NCI-H187 (cell line): Measurements from ENCODE around the gene CASP6.
"Not testable (repeated sequence)": the region's sequence is repeated elsewhere in the genome, so short reads cannot be mapped to it uniquely, and the experiment has no call there.

Experiments
- DNase-seq, 2 experiments: peaks; one replicate each; lab custom pipeline; 2025; lab: John Stamatoyannopoulos, UW

CASP6 gene

DNA sequence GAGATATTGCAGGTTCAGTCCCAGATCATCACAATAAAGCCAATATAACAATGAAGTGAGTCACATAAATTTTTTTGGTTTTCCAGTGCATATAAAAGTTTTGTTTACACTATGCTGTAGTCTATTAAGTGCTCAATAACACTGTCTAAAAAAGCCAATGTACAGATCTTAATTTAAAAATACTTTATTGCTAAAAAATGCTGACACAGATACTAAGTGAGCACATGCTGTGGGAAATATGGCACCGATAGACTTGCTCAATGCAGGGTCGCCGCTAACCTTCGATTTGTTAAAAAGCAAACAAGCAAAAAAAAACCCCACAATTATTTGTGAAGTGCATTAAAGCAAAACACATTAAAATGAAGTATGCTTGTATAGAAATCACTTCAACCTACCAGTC, 16.4 kb upstream of the CASP6 start:
- no peak for DNase-seq

DNA sequence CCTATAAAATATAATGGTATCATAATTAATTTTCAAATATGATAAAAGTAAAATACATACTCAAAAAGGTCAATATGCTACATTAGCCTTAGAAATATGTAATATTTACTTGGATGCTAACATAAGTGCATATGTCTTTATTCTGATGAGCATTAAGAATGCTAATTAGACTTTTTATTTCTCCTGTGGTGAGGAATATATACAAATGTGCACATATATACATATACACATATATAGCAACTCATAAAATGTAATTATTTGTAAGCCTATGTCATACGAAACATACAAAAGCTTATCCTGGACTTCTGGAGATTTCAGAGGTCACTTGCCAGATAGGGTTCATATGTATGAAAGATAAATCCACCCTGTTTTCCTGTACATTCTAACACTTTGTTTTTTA, 15.5 kb upstream of the CASP6 start:
- DNase-seq: no peak

DNA sequence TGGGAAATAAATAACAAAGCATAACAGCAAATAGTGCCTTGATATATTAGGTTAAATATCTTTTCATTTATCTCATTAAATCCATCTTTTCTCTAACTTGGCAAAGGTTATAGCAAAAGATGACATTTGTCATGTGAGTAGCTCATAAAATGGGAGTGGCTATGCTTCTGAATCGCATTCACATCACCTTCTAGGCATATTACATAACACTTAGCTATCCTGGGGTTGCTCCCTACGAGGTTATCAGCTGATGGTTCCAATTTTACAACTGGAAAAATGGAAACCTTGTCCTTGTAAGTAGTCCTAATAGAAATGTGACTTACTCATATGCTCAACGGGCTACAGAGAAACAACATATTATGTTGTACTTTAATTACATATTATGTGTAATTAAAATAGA, 10.3 kb upstream of the CASP6 start:
- no peak for DNase-seq

DNA sequence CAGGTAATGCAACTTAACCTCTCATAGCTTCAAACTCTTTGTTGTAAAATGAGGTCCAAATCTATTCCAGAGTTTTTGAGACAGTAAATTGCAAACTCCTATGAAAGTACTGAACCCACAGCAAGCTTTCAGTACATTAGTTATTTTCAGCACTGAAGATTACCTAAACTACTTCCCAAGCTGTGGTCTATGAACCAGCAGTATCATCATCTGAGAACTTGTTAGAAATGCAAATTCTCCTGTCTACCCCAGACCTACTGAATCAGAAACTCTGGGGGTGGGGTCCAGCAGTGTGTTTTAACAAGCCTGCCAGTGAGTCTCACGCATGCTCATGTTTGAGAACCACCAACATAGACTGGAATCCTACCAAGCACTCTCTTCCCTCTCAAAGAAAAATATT, 5.7 kb upstream of the CASP6 start:
- no peak for DNase-seq

DNA sequence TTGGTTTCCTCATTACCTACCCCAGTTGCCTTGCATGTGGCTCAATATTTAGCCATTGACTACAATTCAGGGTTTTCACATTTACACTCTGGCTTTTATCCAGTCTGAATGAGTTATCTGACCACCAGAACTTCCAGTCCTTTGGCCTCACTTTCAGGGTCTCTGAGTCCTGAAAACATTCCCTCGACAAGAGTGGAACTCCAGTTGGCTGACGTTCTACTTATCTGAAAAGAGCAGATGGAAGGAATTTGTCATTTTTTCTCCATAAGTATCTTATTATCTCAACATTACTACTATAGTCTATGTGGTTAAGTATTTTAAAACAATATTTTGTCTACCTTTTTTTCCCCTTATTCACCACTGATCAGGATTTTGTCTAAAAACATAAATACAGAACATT, 5.2 kb upstream of the CASP6 start:
- DNase-seq: no peak

DNA sequence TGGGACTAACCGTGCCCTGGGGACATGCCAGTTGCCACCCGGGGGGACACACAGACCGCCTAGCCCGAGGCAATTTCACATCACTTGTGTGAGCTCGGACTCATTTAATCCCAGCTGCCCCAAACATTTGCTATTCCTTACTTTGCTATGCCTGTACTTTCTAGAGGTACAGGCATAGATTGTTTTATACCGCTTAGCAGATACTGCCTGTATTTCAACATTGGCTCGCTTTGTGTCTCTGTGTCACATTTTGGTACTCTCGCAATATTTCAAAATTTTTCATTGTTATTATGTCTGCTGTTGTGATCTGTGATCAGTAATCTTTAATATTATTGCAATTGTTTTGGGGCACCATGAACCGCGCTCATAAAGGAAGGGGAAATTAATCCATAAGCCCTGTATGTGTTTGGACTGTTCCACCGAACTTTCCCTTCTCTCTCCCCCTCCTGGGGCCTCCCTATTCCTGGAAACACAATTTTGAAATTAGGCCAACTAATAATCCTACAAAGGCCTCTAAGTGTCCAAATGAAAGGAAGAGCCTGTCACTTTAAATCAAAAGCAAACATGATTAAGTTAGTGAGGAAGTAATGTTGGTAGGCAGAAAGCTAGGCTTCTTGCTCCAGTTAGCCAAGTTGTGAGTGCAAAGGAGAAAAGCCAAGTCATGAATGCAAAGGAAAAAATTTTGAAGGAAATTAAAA, 568 bp upstream of the CASP6 start:
- DNase-seq: no peak

DNA sequence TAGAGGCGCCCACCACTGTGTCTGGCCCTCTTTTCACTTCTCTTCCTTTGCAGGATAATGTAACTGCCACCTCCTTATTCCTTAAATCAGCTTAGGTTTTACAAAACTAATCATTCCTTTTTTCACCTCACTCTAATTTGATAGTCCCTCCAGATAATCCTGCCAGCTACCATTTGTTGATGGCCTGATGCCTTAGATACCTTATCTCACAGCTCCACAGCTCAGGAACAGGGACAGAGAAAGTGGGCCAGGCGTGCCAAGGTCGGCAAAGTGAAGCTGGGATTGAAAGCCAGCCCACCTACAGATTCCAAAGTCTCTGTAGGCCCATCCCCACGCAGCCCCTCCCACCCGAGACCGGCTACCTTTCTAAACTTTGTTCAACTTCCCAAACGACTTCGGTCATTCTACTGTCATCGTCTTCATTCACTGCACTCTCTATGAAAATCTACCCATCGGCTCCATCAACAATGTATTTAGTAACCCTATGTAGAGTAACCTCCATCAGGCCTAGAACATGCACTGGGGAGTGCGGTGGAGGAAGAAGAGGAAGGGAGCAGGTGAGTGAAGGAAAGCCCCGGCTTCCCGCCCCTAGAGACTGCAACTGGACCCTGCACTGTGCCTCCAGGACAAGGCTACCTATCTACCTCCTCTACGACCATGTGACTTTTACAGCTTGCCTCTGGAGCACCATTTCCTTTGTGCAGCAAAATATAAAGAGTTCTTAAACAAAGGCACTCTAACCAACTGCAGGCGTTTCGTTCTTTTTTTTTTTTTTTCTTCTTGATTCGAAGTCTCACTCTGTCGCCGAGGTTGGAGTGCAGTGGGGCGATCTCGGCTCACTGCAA, 1.5 kb downstream of the CASP6 start:
- DNase-seq: no peak

DNA sequence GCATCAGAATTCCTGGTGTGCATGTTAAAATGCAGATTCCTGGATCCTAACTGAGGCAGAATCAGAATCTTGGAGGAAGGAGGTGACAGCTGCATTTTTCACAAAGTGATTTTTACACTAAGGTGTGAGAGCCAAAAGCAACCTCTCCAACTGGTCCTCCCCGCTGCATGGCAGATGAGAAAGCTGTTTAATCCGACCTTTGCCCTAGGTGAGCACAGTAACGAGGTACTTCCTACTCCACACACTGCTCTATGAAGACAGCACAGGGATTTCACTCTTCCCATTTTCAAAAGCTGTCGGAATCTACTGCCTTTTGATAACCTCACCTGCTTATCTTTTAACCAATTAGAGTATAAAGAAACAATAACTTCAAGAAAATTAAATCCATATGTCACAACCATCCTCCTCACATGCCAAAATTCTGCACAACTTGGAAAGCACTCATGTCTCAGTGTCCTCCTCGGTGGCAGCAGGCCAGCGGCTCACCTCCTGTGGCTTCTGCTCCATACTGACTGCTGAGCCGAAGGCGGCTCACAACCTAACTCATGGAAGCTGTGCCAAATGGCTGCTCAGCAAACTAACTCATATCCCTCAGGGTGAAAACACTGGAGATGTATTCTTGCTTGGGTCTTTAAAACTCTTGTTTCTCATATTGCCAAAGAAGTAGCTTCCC, 3.6 kb downstream of the CASP6 start:
- no peak for DNase-seq

DNA sequence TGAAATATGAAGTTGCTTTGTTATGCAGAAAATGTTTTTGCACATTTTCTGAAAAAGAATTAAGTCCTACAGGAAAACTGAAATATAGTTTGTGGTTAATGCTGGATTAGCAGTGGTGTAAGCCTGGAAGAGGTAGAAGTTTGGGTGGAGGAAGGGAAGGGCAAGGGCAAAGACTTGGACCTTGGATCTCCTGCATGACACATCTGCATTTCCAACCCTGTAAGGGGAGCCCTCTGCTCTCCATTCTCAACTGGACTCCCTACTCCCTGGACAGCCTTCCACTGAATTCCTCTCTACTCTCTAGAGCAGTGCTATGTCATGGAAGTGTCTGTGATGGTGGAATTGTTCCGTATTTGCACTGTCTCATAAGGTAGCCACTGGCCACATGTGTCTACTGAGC, 4.6 kb downstream of the CASP6 start:
- DNase-seq: no peak

DNA sequence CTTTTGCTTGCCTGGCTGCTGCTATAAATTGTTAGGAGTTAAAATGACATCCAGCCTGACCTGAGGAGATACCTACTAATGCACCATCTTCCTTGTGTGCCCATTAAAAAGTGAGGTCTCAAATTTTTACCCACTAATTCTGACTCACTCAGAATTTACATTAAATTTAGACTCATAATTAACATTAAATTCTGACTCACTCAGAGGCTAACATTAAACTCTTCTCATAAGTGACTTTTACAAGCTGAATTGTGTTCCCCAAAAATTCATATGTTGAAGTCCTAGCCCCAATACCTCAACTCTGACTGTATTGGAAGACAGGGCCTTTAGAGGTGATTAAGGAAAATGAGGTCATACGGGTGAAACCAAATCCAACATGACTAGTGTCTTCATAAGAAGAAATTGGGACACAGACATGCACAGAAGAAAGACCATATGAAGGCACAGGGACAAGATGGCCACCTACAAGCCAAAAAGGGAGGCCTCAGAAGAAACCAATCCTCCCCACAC, 11.8 kb downstream of the CASP6 start:
- DNase-seq: no peak

DNA sequence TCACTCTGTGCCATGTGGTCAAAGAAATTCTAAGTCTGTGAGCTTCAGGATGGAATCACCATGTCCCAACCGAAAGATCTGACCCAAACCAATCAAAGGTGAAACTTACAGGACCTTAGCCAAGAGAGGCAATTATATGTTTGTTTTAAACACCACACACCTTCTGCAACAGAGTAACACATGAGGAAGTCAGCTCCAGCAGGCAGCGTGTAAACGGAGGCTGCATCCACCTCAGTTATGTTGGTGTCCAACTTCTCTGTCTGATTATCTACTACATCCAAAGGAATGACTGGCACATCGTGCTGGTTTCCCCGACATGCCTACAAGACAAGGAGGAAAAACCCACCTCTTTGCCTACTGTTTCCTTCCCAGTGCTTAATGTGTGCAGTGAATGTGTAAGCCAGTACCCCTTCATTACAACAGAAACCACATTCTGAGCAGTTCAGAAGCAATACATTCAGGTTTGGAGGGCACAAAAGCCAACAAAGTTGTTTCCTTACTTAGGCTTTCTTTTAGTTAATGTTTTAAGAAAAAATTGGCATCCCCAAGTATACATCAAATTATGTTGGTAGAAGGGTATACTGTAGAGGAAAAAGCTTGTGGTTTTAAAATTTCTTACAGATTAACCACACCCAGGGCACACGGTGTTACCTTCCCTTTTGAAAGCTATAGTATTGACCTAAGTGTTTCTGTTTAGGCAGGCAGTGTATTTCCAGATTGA, 12.4 kb downstream of the CASP6 start:
- DNase-seq: no peak

DNA sequence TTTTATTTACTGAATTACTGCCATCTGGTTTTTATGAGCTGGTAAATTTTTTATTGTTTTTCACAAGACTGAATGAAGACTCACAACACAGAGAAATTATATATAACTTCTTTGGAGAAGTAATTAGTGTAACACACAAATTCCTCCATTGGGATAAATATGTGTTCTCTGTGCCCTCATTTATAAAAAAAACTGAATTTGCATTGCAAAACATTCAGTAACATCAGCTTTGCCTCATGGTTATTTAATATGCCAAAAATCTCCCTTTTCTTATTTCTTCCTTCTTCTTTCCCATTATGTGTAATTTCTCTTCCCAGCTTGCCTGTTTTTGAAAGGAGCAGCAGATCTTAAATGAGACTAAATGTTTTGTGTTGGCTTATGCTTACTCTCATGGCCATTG, 18.5 kb downstream of the CASP6 start:
- DNase-seq: no peak

DNA sequence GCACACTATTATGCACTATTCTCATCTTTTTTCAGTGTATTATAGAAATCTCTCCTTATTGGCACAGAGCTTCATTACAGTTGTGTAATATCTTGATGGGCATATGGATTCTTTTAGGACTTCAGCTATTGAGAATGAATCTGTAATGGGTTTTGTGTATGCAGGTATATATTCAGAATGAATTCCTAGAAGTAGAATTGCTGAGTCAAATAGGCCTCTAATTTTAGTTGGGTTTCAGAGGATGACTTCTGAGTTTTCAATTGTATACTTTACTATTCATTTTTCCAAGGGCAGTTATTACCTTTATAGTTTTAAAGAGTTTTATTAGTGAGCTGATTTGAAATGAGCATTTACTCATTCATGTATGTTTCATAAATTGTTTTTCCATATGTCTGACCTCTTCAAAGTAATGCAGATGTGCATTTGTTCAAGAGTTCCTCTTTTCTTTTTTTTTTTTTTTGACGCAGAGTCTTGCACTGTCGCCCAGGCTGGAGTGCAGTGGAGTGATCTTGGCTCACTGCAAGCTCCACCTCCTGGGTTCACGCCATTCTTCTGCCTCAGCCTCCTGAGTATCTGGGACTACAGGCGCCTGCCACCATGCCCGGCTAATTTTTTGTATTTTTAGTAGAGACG, 19.5 kb downstream of the CASP6 start:
- no peak for DNase-seq

DNA sequence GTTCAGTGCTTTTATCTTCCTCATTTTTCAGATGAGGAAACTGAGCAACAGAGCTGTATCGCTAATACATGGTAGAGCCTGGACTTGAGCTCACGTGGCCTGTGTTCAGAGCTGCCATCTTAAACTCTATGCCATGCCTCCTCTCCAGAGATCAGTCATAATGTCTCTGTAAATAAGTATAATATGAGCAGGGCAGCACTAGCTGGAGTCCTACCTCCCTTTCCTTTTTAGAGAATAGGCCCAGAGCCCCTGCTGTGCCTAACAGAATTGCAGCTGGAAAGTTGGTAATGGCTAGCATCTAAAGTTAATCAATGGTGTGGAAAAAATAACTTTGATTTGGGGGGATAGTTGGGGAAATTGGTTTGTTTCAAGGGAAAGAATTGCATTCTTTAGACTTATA, 20.4 kb downstream of the CASP6 start:
- no peak for DNase-seq

DNA sequence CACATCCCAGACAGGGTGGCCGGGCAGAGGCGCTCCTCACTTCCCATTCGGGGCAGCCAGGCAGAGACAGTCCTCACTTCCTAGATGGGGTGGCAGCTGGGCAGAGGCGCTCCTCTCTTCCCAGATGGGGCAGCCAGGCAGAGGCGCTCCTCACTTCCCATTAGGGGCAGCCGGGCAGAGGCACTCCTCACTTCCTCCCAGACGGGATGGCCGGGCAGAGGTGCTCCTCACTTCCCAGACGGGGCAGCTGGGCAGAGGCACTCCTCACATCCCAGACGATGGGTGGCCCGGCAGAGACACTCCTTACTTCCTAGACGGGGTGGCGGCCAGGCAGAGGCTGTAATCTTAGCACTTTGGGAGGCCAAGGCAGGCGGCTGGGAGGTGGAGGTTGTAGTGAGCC, 24.3 kb downstream of the CASP6 start:
- DNase-seq: not testable (repeated sequence)

DNA sequence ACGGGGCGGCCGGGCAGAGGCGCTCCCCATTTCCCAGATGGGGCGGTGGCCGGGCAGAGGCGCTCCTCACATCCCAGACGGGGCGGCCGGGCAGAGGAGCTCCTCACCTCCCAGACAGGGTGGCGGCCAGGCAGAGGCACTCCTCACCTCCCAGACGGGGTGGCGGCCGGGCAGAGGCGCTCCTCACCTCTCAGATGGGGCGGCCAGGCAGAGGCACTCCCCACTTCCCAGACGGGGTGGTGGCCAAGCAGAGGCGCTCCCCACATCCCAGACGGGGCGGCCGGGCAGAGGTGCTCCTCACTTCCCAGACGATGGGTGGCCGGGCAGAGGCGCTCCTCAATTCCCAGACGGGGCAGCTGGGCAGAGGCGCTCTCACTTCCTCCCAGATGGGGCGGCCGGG, 24.8 kb downstream of the CASP6 start:
- DNase-seq: not testable (repeated sequence)

DNA sequence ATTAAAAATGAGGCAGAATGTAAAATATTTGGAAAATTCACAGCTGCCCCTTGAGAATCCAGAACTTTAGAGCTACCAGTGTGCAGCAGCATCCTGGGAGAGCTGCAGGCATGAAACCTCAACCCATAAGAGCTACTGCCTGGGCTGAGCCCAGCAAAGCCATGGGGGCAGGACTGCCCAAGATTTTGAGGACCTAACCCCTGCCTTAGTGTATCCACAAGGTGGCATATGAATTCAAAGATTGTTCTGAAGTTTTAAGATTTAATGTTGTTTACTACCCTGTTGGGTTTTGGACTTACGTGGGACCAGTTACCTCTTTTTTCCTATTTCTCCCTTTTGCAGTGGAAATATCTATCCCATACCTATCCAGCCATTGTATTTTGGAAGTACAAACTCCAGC, 26.4 kb downstream of the CASP6 start:
- no peak for DNase-seq

DNA sequence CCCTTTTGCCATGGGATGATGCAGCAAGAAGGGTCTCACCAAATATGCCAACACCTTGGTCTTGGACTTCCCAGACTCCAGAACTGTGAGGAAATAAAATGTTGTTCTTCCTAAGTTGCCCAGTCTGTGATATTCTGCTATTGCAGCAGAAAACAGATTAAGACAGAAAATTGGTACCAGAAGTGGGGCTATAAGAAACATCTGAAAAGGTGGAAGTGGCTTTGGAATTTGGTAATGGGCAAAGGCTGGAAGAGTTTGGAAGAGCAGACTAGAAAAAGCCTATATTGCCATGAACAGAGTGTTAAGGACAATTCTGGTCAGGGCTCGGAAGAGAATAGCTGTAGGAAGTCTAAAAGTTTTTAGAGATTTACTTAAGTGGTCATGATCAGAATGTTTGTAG, 27.4 kb downstream of the CASP6 start:
- no peak for DNase-seq

DNA sequence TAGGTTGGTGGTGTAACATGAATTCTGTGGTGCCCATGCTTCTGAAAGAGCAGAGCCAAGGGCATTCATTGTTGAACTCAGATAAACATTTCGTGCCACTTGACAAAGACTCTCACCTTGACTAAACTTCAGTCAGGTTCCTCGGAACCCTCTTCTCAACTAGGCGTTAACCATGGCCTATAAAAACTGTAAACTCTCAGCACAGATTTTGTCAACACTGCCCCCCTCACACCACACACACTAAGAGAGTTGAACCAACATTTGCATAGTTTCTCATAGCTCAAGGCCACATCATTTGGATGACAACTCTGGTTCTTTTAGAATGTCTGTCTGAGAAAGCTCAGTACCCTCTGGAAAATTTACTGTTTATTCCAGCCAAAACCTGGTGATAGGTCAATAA, 28.1 kb downstream of the CASP6 start:
- no peak for DNase-seq

DNA sequence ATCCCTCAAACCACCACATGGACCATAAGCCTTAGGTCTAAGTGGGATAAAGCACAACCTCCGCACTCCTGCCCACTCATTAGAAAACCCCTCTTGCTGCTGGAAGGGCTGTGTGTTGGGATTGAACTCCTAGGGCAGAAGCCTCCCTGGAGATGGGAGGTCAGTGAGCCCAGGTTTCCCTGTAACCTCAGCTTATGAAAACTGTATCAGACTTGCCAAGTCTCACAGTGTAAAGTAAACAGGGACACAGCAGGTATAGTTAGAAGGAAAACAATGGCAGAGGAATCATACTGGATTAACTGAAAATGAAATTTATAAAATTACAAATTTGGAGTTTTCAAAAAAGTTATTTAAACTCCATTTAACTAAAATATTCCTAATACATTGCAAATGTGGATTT, 29.9 kb downstream of the CASP6 start:
- no peak for DNase-seq

DNA sequence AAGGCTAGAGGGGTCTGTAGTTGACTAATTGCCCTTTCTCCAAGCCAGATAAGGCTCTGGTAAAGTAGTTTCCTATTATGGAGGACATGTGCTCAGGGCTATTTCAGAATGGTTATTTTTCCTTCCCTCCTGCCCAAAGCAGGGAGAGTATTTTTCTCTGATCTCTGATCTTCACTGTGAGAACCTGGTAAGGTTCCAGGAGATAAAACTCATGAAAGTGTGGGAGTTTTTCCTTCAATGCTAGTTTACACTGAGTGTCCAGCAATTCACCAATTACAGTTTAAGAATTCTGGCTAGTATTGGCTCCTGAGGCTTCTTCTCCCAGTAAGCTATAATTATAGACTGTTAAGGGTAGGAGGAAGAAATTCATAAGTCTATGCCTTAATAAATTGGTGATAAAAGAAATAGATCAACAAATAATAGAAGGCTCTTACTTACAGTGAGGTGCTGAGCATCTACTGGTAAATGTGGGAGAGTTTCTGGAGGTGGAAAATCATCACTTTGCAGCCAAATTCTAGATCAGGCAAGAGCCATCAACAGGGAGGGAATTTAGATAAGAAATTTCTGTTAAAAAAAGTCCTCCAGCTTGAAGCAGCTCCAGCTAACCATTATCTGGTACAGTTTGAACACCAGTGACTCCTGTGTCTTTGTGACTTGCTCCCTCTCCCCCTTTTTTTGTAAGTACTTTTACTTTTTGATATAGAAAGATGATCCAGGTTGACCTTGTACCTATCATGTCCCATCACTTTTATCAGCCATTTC, 30.9 kb downstream of the CASP6 start:
- no peak for DNase-seq
